Thyroid gland (tissue), 4 donors: ENCODE results near the gene NKTR.

Experiments
- POLR2A ChIP-seq, 2 donors: fragments of 450-650 bp; IDR thresholded peaks; one replicate each; pipeline ENCODE4 v1.6.1; 2017; ENCODE audit warnings: antibody characterized with exemption in 2 of 2, mild to moderate bottlenecking in 2 of 2, moderate library complexity in 1 of 2
- TF ChIP-seq, protein P1 (sequence below), 6 experiments: fragments of 200-600 bp in 3 of 6; fragments of 450-650 bp in 3 of 6; sonication (generic) in 3 of 6; IDR thresholded peaks; one replicate each; pipeline ENCODE4 v1.5.1; 2016 to 2019; ENCODE audit warnings: antibody characterized with exemption in 6 of 6, mild to moderate bottlenecking in 2 of 6, inconsistent platforms in 1 of 6, moderate library complexity in 1 of 6

DNA sequence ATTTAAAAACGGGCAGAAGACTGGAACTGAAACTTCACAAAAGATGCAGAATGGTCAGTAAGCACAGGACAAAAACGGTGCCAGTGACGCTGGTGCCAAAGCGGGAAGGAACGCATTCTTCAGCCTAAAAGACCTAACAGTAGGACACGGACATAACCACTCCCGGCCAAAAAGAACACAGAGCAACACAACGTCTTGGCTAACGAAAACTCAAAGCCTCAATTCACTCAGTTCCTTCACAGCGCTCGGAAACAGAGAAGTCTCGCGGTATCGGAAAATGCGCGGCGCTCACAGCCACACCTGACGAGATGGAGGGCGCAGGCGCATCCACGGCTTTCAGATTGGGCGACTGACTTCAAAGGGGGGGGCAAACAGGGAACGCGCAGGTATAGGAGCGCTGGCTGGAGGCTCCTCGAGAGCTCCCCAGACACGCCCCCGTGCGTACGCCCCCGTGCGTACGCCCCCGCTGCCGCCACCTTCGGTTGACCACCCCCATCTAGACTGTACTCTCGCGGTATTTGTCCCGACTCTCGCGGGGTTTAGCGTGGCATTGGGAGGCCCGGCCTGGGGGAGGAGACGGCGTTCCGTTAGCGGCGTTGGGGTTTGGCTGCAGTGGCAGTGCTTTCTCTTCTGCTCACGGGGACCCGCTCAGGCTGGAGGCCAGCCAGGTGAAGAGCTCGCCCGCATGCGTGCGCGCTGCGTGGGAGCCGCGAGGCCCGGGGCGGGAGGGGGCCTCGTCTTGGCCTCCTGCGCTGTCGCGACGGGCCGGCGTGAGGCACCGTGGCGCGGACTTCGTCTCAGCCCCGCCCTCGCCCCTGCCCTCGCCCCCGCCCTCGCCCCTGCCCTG, at the start of gene NKTR:
- TF ChIP-seq, protein P1, sequence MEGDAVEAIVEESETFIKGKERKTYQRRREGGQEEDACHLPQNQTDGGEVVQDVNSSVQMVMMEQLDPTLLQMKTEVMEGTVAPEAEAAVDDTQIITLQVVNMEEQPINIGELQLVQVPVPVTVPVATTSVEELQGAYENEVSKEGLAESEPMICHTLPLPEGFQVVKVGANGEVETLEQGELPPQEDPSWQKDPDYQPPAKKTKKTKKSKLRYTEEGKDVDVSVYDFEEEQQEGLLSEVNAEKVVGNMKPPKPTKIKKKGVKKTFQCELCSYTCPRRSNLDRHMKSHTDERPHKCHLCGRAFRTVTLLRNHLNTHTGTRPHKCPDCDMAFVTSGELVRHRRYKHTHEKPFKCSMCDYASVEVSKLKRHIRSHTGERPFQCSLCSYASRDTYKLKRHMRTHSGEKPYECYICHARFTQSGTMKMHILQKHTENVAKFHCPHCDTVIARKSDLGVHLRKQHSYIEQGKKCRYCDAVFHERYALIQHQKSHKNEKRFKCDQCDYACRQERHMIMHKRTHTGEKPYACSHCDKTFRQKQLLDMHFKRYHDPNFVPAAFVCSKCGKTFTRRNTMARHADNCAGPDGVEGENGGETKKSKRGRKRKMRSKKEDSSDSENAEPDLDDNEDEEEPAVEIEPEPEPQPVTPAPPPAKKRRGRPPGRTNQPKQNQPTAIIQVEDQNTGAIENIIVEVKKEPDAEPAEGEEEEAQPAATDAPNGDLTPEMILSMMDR (IDR thresholded peaks at IDR 0.05) = no peak
- peak; percentile 85 to 91 for TF ChIP-seq POLR2A (IDR thresholded peaks at IDR 0.05)
